H9 (cell line): ENCODE data around the gene DPCD. TPM values are rescaled to one million over a fixed set of nuclear protein-coding genes. Genes with fewer than 3 reads are reported as not detected.

Experiments
- DNase-seq: peaks from one replicate; pipeline ENCODE4 v3.0.0-alpha.2; 2017
- H2AFZ ChIP-seq: one replicate; pipeline ENCODE4 v1.6.1; 2013; ENCODE audit warnings: mild to moderate bottlenecking, low read length, control low read depth, moderate library complexity
- H2AK5ac ChIP-seq: 2 replicates; pipeline ENCODE4 v1.6.1; 2013; ENCODE audit warnings: low read length, control low read depth, mixed read lengths; ENCODE audit not compliant: insufficient read length
- H2BK120ac ChIP-seq: one replicate; pipeline ENCODE4 v1.6.1; 2013; ENCODE audit warnings: low read depth, mild to moderate bottlenecking, low read length, control low read depth, inconsistent platforms; ENCODE audit not compliant: poor library complexity, severe bottlenecking
- H2BK12ac ChIP-seq: 2 replicates; pipeline ENCODE4 v1.6.1; 2013; ENCODE audit warnings: low read length, control low read depth, mixed read lengths, low read depth; ENCODE audit not compliant: insufficient read length
- H2BK15ac ChIP-seq: 2 replicates; pipeline ENCODE4 v1.6.1; 2013; ENCODE audit warnings: low read depth, low read length, control low read depth
- H2BK20ac ChIP-seq: one replicate; pipeline ENCODE4 v1.6.1; 2013; ENCODE audit warnings: low read depth, mild to moderate bottlenecking, low read length, control low read depth, inconsistent platforms; ENCODE audit not compliant: poor library complexity, severe bottlenecking
- H2BK5ac ChIP-seq: 2 replicates; pipeline ENCODE4 v1.6.1; 2013; ENCODE audit warnings: low read length, control low read depth, mixed read lengths; ENCODE audit not compliant: insufficient read length
- H3K14ac ChIP-seq: 2 replicates; pipeline ENCODE4 v1.6.1; 2013; ENCODE audit warnings: low read length, control low read depth; ENCODE audit not compliant: insufficient read depth
- H3K18ac ChIP-seq: 2 replicates; pipeline ENCODE4 v1.6.1; 2013; ENCODE audit warnings: low read depth, mild to moderate bottlenecking, mixed read lengths, low read length, control low read depth; ENCODE audit not compliant: insufficient read length
- H3K23ac ChIP-seq: 2 replicates; pipeline ENCODE4 v1.6.1; 2013; ENCODE audit warnings: low read length, control low read depth, mixed read lengths, low read depth; ENCODE audit not compliant: insufficient read length
- H3K23me2 ChIP-seq: 2 replicates; pipeline ENCODE4 v1.6.1; 2013; ENCODE audit warnings: low read depth, mild to moderate bottlenecking, mixed read lengths, low read length, control low read depth; ENCODE audit not compliant: insufficient read length, poor library complexity, severe bottlenecking
- H3K27ac ChIP-seq: 2 replicates; pipeline ENCODE4 v1.5.1; 2013; ENCODE audit warnings: low read length, control low read depth, mixed read lengths, low read depth; ENCODE audit not compliant: insufficient read length
- H3K27me3 ChIP-seq: 2 replicates; pipeline ENCODE4 v1.6.1; 2013; ENCODE audit warnings: low read length, control low read depth, inconsistent platforms; ENCODE audit not compliant: insufficient read depth
- H3K4ac ChIP-seq: 2 replicates; pipeline ENCODE4 v1.6.1; 2013; ENCODE audit warnings: low read depth, mild to moderate bottlenecking, control low read depth, inconsistent platforms, low read length, moderate library complexity
- H3K4me1 ChIP-seq: 2 replicates; pipeline ENCODE4 v1.6.1; 2013; ENCODE audit warnings: low read length, control low read depth, inconsistent platforms; ENCODE audit not compliant: insufficient read depth
- H3K4me2 ChIP-seq: 2 replicates; pipeline ENCODE4 v1.6.1; 2013; ENCODE audit warnings: low read length, control low read depth, mixed read lengths; ENCODE audit not compliant: insufficient read length, insufficient read depth
- H3K56ac ChIP-seq: 2 replicates; pipeline ENCODE4 v1.6.1; 2013; ENCODE audit warnings: low read depth, mild to moderate bottlenecking, mixed read lengths, low read length, control low read depth; ENCODE audit not compliant: insufficient read length
- H3K79me1 ChIP-seq: 2 replicates; pipeline ENCODE4 v1.6.1; 2013; ENCODE audit warnings: low read depth, mild to moderate bottlenecking, moderate library complexity, low read length, control low read depth, inconsistent platforms; ENCODE audit not compliant: insufficient read depth, poor library complexity, severe bottlenecking
- H3K79me2 ChIP-seq: 2 replicates; pipeline ENCODE4 v1.6.1; 2013; ENCODE audit warnings: low read length, control low read depth, inconsistent platforms; ENCODE audit not compliant: insufficient read depth
- H3K9ac ChIP-seq: 2 replicates; pipeline ENCODE4 v1.6.1; 2013; ENCODE audit warnings: low read length, control low read depth, mixed read lengths; ENCODE audit not compliant: insufficient read length; ENCODE audit errors: extremely low read depth
- H3K9me3 ChIP-seq: one replicate; pipeline ENCODE4 v1.6.1; 2013; ENCODE audit warnings: low read depth, low read length, inconsistent platforms; ENCODE audit not compliant: control insufficient read depth
- H3T11ph ChIP-seq: one replicate; pipeline ENCODE4 v1.6.1; 2013; ENCODE audit warnings: mild to moderate bottlenecking, low read length, control low read depth, inconsistent platforms
- H4K20me1 ChIP-seq: one replicate; pipeline ENCODE4 v1.6.1; 2013; ENCODE audit not compliant: control insufficient read depth, insufficient read length, insufficient read depth
- H4K5ac ChIP-seq: 2 replicates; pipeline ENCODE4 v1.6.1; 2013; ENCODE audit warnings: low read depth, mild to moderate bottlenecking, mixed read lengths, low read length, control low read depth; ENCODE audit not compliant: insufficient read length
- H4K8ac ChIP-seq: replicated peaks from 2 replicates; pipeline ENCODE4 v1.6.1; 2013; ENCODE audit warnings: low read length, control low read depth, mixed read lengths, low read depth; ENCODE audit not compliant: insufficient read length
- H4K91ac ChIP-seq: 2 replicates; pipeline ENCODE4 v1.6.1; 2013; ENCODE audit warnings: low read depth, mild to moderate bottlenecking, moderate library complexity, mixed read lengths, low read length, control low read depth; ENCODE audit not compliant: insufficient read length
- H3K27ac Mint-ChIP-seq, 3 experiments: 2 replicates in 2 of 3; 3 replicates in 1 of 3; pipeline ENCODE4 v1.8.0; 2020 to 2021; ENCODE audit warnings: mixed read lengths in 3 of 3, mild to moderate bottlenecking in 1 of 3, moderate library complexity in 1 of 3
- H3K27me3 Mint-ChIP-seq: 2 replicates; pipeline ENCODE4 v1.8.0; 2021; ENCODE audit warnings: low read depth, mild to moderate bottlenecking, moderate library complexity, mixed read lengths
- H3K36me3 Mint-ChIP-seq, 3 experiments: 2 replicates in 2 of 3; 3 replicates in 1 of 3; pipeline ENCODE4 v1.8.0; 2020 to 2021; ENCODE audit warnings: low read depth in 3 of 3, mixed read lengths in 3 of 3; ENCODE audit not compliant: insufficient read depth in 1 of 3
- H3K4me1 Mint-ChIP-seq, 2 experiments: 2 replicates each; pipeline ENCODE4 v1.8.0; 2020; ENCODE audit warnings: mixed read lengths in 2 of 2
- H3K4me3 Mint-ChIP-seq, 2 experiments: 2 replicates in 1 of 2; 3 replicates in 1 of 2; pipeline ENCODE4 v1.8.0; 2020 to 2021; ENCODE audit warnings: mild to moderate bottlenecking in 2 of 2, mixed read lengths in 2 of 2, moderate library complexity in 1 of 2
- H3K9me3 Mint-ChIP-seq, 2 experiments: 2 replicates in 1 of 2; 3 replicates in 1 of 2; pipeline ENCODE4 v1.8.0; 2020; ENCODE audit warnings: mild to moderate bottlenecking in 2 of 2, mixed read lengths in 2 of 2, moderate library complexity in 1 of 2
- CTCF ChIP-seq: fragments of 200-600 bp; sonication (generic); conservative IDR thresholded peaks from 3 replicates; pipeline ENCODE4 v1.8.0; 2021; ENCODE audit warnings: antibody characterized with exemption, mild to moderate bottlenecking
- WGBS: extraction: QIAGEN DNeasy Blood & Tissue Kit; methylation state at CpG from one replicate; pipeline ENCODE4 v1.1.7; 2013; ENCODE audit warnings: missing lambda C conversion rate, low lambda C conversion rate, mixed read lengths; ENCODE audit not compliant: insufficient read length; ENCODE audit errors: extremely low coverage; 5-methylcytosine and 5-hydroxymethylcytosine counted together
- total RNA-seq: library from RNA; stranded (reverse); gene quantifications from 2 replicates; pipeline ENCODE4 v1.2.1, GENCODE V29; 2021

DPCD gene
- total RNA-seq, 1 experiment from 2014 or later, result 21.8 TPM

DNA sequence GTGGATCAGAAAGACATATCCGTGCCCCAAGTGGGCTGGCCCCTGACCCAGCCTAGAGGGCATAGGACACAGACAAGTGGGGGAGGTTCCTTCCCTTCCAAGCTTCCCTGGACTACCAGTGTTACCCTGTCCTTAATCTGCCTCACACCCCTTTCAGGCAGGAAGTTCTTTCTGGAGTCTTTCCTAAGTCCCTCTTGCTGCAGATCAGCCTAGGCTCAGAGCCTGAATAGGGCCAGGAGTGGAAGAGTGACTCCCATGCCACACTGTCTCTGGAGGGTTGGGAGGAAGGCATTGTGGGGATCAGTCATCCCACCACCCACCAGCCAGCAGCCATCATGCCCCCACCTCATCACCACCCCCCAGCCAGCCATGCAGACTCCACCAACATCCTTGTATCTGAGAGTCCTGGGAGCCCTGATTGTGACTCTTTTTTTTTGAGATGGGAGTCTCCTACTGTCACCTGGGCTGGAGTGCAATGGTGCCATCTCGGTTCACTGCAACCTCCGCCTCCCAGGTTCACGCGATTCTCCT is 22.7 kb upstream of the DPCD start:
- H3K9me3 Mint-ChIP-seq, result no peaks in the 10 kb centered on the region; a peak in 1 of 5 replicates
- Histone ChIP-seq H3K79me2 (no peaks in the 10 kb centered on the region), H3K4me2 (no peak overlapping the region), H3K27me3 (peaks cover 8% of the 10 kb centered on the region; the same call in 1 of the 2 replicates), H3K23ac (no peak overlapping the region), H4K91ac (no peak overlapping the region), H3K18ac (no peak overlapping the region), H3K79me1 (no peaks in the 10 kb centered on the region), H2BK5ac (no peak overlapping the region), H3K4ac (no peak overlapping the region), H3K27ac (no peak overlapping the region), H3K56ac (no peak overlapping the region), H2BK15ac (no peak overlapping the region), H3T11ph (no peak overlapping the region), H3K9me3 (no peaks in the 10 kb centered on the region), H4K20me1 (no peaks in the 10 kb centered on the region), H3K9ac (no peak overlapping the region), H2AFZ (no peak overlapping the region), H2BK120ac (no peak overlapping the region), H2BK12ac (no peak overlapping the region), H3K4me1 (no peaks in the 10 kb centered on the region), H2BK20ac (no peak overlapping the region), H3K23me2 (peaks cover 10% of the 10 kb centered on the region), H2AK5ac (no peak overlapping the region), H3K14ac (no peak overlapping the region), H4K5ac (no peak overlapping the region), H4K8ac (no peak overlapping the region)
- H3K27ac Mint-ChIP-seq, result no peak overlapping the region
- no CpG with 5 or more reads among the region's 5 CpGs for WGBS
- H3K4me3 Mint-ChIP-seq, result no peak overlapping the region
- no peak for DNase-seq
- peaks cover 72% of the 10 kb centered on the region for H3K27me3 Mint-ChIP-seq
- H3K4me1 Mint-ChIP-seq, result peaks cover 17 to 22% of the 10 kb centered on the region in 2 experiments
- no peak for TF ChIP-seq CTCF
- no peaks in the 10 kb centered on the region; a peak in 1 of 7 replicates for H3K36me3 Mint-ChIP-seq
